Suprapubic skin (tissue), 4 donors: ENCODE measurements around the gene MIB2. TPM values are rescaled to one million over a fixed set of nuclear protein-coding genes. Genes with fewer than 3 reads are reported as not detected.
"Not testable (repeated sequence)": the region's sequence is repeated elsewhere in the genome, so short reads cannot be mapped to it uniquely, and the experiment has no call there.

Experiments used
- DNase-seq, 2 donors: peaks; one replicate each; pipeline ENCODE4 v3.0.0-alpha.2; 2019; ENCODE audit warnings: low spot score in 2 of 2
- H3K27ac ChIP-seq: fragments of 200-600 bp; sonication (generic); one replicate; pipeline ENCODE4 v1.5.1; 2019
- H3K27me3 ChIP-seq: fragments of 200-600 bp; sonication (generic); one replicate; pipeline ENCODE4 v1.5.1; 2019
- H3K36me3 ChIP-seq: fragments of 200-600 bp; sonication (generic); one replicate; pipeline ENCODE4 v1.5.1; 2019
- H3K4me1 ChIP-seq: fragments of 200-600 bp; sonication (generic); one replicate; pipeline ENCODE4 v1.5.1; 2019
- H3K4me3 ChIP-seq: fragments of 200-600 bp; sonication (generic); one replicate; pipeline ENCODE4 v1.5.1; 2019; ENCODE audit warnings: mild to moderate bottlenecking
- H3K9me3 ChIP-seq: fragments of 200-600 bp; sonication (generic); one replicate; pipeline ENCODE4 v1.5.1; 2019
- CTCF ChIP-seq, 2 donors: fragments of 200-600 bp in 1 of 2; fragments of 450-650 bp in 1 of 2; sonication (generic) in 1 of 2; IDR thresholded peaks; one replicate each; pipeline ENCODE4 v1.5.1; 2016 to 2019; ENCODE audit warnings: antibody characterized with exemption in 2 of 2, mild to moderate bottlenecking in 1 of 2, moderate library complexity in 1 of 2
- EP300 ChIP-seq: sonication (generic); formaldehyde crosslinking; IDR thresholded peaks from one replicate; pipeline ENCODE4 v1.6.1; 2017; ENCODE audit warnings: antibody characterized with exemption
- POLR2A ChIP-seq, 2 donors: fragments of 450-650 bp; IDR thresholded peaks; one replicate each; pipeline ENCODE4 v1.6.1; 2017; ENCODE audit warnings: antibody characterized with exemption in 2 of 2, mild to moderate bottlenecking in 2 of 2, moderate library complexity in 2 of 2
- POLR2AphosphoS5 ChIP-seq, 3 donors: sonication (generic); formaldehyde crosslinking; IDR thresholded peaks; one replicate each; pipeline ENCODE4 v1.6.1; 2017; ENCODE audit warnings: antibody characterized with exemption in 3 of 3
- WGBS: methylation state at CpG from one replicate; pipeline ENCODE4 v1.1.5; 2018; 5-methylcytosine and 5-hydroxymethylcytosine counted together
- total RNA-seq, 4 donors: library from RNA; depleted of rRNA; stranded (reverse); fragments of >200 nt; gene quantifications; one replicate each; pipeline ENCODE4 v1.1.0, GENCODE V29; 2016

The MIB2 gene
- total RNA-seq, 4 donors from 2014 or later, result 131 to 212 (median 154) TPM

- Histone ChIP-seq H3K27ac (no peak overlapping the region), H3K9me3 (no peaks in the 10 kb centered on the region), H3K27me3 (peaks cover 4% of the 10 kb centered on the region), H3K4me1 (no peaks in the 10 kb centered on the region), H3K36me3 (no peaks in the 10 kb centered on the region), H3K4me3 (no peak overlapping the region)
- WGBS, result 67% methylated on average over 6 of the region's 9 CpGs
- no peak for TF ChIP-seq POLR2A (IDR thresholded peaks at IDR 0.05)
- TF ChIP-seq EP300, result no peak
- no peak for TF ChIP-seq POLR2AphosphoS5 (IDR thresholded peaks at IDR 0.05)
- TF ChIP-seq CTCF (IDR thresholded peaks at IDR 0.05), result no peak
- DNase-seq, result no peak
Measured at GRCh38 chr1:1582585-1583346, 32.5 kb upstream of the MIB2 start.

- no peak for TF ChIP-seq EP300
- H3K4me1 ChIP-seq, result no peaks in the 10 kb centered on the region
- no peak overlapping the region for H3K27ac ChIP-seq
- no peak overlapping the region for H3K4me3 ChIP-seq
- H3K36me3 ChIP-seq, result no peaks in the 10 kb centered on the region
- no peaks in the 10 kb centered on the region for H3K9me3 ChIP-seq
- peaks cover 7% of the 10 kb centered on the region for H3K27me3 ChIP-seq
- DNase-seq, result no peak
- WGBS, result 86% methylated on average over 17 of the region's 23 CpGs
Measured at GRCh38 chr1:1583347-1584010, 31.8 kb upstream of the MIB2 start.

- H3K36me3 ChIP-seq, result no peaks in the 10 kb centered on the region
- DNase-seq, result no peak
- H3K4me3 ChIP-seq, result no peak overlapping the region
- no peak overlapping the region for H3K27ac ChIP-seq
- no peak for TF ChIP-seq POLR2AphosphoS5 (IDR thresholded peaks at IDR 0.05)
- TF ChIP-seq POLR2A (IDR thresholded peaks at IDR 0.05), result no peak
- TF ChIP-seq EP300, result no peak
- no peak for TF ChIP-seq CTCF (IDR thresholded peaks at IDR 0.05)
- WGBS, result 83% methylated on average over 13 of the region's 13 CpGs
- H3K27me3 ChIP-seq, result peaks cover 13% of the 10 kb centered on the region
- H3K9me3 ChIP-seq, result no peaks in the 10 kb centered on the region
- no peaks in the 10 kb centered on the region for H3K4me1 ChIP-seq
Measured at GRCh38 chr1:1591452-1591851, 23.8 kb upstream of the MIB2 start.

- TF ChIP-seq POLR2A (IDR thresholded peaks at IDR 0.05) (no peak), CTCF (IDR thresholded peaks at IDR 0.05) (no peak), EP300 (no peak), POLR2AphosphoS5 (IDR thresholded peaks at IDR 0.05) (no peak)
- H3K4me1 ChIP-seq, result peaks cover 11% of the 10 kb centered on the region
- no peaks in the 10 kb centered on the region for H3K36me3 ChIP-seq
- WGBS, result 89% methylated on average over 11 of the region's 24 CpGs
- no peak overlapping the region for H3K27ac ChIP-seq
- no peak for DNase-seq
- no peaks in the 10 kb centered on the region for H3K9me3 ChIP-seq
- H3K4me3 ChIP-seq, result no peak overlapping the region
- H3K27me3 ChIP-seq, result peaks cover 33% of the 10 kb centered on the region
Measured at GRCh38 chr1:1593834-1594601, 21.3 kb upstream of the MIB2 start.

DNA sequence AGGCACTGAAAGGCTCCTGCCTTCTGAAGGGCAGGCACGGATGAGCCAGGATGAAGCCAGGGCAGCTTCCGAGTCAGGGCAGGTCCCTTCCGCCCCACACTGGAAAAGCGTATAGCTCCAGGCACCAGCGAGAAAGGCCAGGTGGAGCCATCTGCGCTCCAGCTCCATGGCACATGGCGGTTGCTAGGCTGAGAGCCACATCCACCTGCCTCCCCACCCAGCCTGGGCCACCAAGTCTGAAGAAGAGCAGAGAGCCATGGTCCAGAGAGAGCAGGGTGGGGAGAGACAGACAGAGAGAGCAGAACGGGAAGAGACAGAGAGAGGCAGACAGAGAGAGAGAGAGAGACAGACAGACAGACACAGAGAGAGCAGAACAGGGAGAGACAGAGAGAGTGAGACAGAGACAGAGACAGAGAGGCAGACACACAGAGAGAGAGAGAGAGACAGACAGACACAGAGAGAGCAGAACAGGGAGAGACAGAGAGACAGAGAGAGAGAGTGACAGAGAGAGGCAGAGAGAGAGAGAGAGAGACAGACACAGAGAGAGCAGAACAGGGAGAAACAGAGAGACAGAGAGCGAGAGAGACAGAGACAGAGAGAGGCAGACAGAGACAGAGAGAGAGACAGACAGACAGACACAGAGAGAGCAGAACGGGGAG, 20.6 kb upstream of the MIB2 start:
- Histone ChIP-seq H3K27ac (no peak overlapping the region), H3K4me3 (no peak overlapping the region), H3K27me3 (peaks cover 39% of the 10 kb centered on the region), H3K9me3 (no peaks in the 10 kb centered on the region), H3K4me1 (peaks cover 17% of the 10 kb centered on the region), H3K36me3 (no peaks in the 10 kb centered on the region)
- TF ChIP-seq POLR2A (IDR thresholded peaks at IDR 0.05), result no peak
- no peak for TF ChIP-seq POLR2AphosphoS5 (IDR thresholded peaks at IDR 0.05)
- TF ChIP-seq CTCF (IDR thresholded peaks at IDR 0.05), result no peak
- no peak for TF ChIP-seq EP300
- no peak for DNase-seq
- 48% methylated on average over 10 of the region's 10 CpGs for WGBS

- not testable (repeated sequence) for H3K4me3 ChIP-seq, H3K9me3 ChIP-seq, H3K36me3 ChIP-seq, DNase-seq, H3K27ac ChIP-seq
- Histone ChIP-seq H3K4me1 (peaks cover 20% of the 10 kb centered on the region), H3K27me3 (peaks cover 42% of the 10 kb centered on the region)
- WGBS, result 88% methylated on average over 2 of the region's 2 CpGs
Measured at GRCh38 chr1:1595341-1595740, 20.0 kb upstream of the MIB2 start.
